Osteoblast (primary cell): Measurements from ENCODE around the gene SPATS1. TPM values are rescaled to one million over a fixed set of nuclear protein-coding genes. Genes with fewer than 3 reads are reported as not detected.

Source experiments
- DNase-seq: peaks from one replicate; pipeline ENCODE4 v3.0.0; 2011; ENCODE audit warnings: low spot score, mixed read lengths; ENCODE audit not compliant: insufficient read length; ENCODE audit errors: missing footprints
- H2AFZ ChIP-seq: 2 replicates; pipeline ENCODE4 v1.6.0; 2011; ENCODE audit warnings: mild to moderate bottlenecking, low read length
- H3K27ac ChIP-seq: 2 replicates; pipeline ENCODE4 v1.5.1; 2011; ENCODE audit warnings: mild to moderate bottlenecking, low read depth, low read length, moderate library complexity
- H3K27me3 ChIP-seq: 2 replicates; pipeline ENCODE4 v1.6.0; 2012; ENCODE audit warnings: mild to moderate bottlenecking, control low read depth, inconsistent platforms, low read length, moderate library complexity; ENCODE audit not compliant: insufficient read depth
- H3K36me3 ChIP-seq: 2 replicates; pipeline ENCODE4 v1.5.1; 2011; ENCODE audit warnings: mild to moderate bottlenecking, low read length, control low read depth, moderate library complexity; ENCODE audit not compliant: insufficient read depth
- H3K4me1 ChIP-seq: 2 replicates; pipeline ENCODE4 v1.5.1; 2011; ENCODE audit warnings: mild to moderate bottlenecking, low read length, control low read depth, moderate library complexity; ENCODE audit not compliant: insufficient read depth
- H3K4me2 ChIP-seq: 2 replicates; pipeline ENCODE4 v1.6.0; 2011; ENCODE audit warnings: mild to moderate bottlenecking, low read length; ENCODE audit not compliant: insufficient read depth
- H3K4me3 ChIP-seq: fragments of 200-600 bp; sonication (generic); 3 replicates; pipeline ENCODE4 v1.5.1; 2012; ENCODE audit warnings: mild to moderate bottlenecking, low read length, inconsistent platforms; ENCODE audit not compliant: insufficient read depth
- H3K79me2 ChIP-seq: 2 replicates; pipeline ENCODE4 v1.6.0; 2012; ENCODE audit warnings: mild to moderate bottlenecking, low read length, control low read depth, inconsistent platforms; ENCODE audit not compliant: insufficient read depth
- H3K9me3 ChIP-seq: 2 replicates; pipeline ENCODE4 v1.5.1; 2011; ENCODE audit warnings: low read depth, low read length, control low read depth
- H4K20me1 ChIP-seq: 2 replicates; pipeline ENCODE4 v1.6.0; 2012; ENCODE audit warnings: mild to moderate bottlenecking, low read length, control low read depth; ENCODE audit not compliant: insufficient read depth
- total RNA-seq: library from RNA; depleted of rRNA; stranded (reverse); fragments of >200 nt; gene quantifications from 2 replicates; pipeline ENCODE4 v1.2.3, GENCODE V29; 2012
- TF ChIP-seq, protein P1 (sequence below): IDR thresholded peaks from 2 replicates; pipeline ENCODE4 v1.5.1; 2011; ENCODE audit warnings: mild to moderate bottlenecking, low read depth, low read length, moderate library complexity; ENCODE audit errors: extremely low read depth

SPATS1 gene
- total RNA-seq, 1 donor, result not detected

DNA sequence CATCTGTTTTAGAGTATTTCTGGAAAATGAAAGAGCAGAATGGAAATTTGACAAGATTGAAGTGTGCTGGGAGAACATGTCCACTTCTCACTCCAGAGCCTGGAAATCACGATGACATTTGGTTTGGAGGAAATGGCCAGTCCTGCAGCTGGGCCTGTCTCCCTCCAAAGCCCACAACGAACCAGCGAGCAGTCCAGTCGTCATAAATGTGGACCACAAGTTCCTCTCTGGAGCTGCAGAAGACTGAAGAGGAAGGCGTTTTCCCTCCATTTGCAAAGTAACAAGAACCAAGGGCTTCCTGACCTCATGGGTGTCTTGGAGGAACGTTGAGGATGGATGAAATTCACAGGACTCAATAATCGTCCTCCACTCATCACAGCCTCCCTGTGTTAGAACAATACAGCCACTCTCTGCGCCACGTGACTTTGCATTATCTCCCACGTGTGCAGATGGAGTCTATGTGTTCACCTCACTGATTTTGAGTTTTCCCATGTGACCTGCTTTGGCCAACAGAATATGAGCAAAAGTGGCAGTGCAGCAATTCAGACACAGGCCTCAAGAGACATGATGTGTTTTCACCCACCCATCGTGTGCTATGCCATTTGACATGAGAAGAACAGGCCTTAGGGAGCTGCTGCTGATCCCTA is 9.1 kb upstream of the SPATS1 start:
- no peaks in the 10 kb centered on the region for H3K36me3 ChIP-seq
- no peaks in the 10 kb centered on the region for H3K79me2 ChIP-seq
- H3K27ac ChIP-seq, result no peak overlapping the region
- no peak for DNase-seq
- H2AFZ ChIP-seq, result no peak overlapping the region
- no peak overlapping the region for H3K4me2 ChIP-seq
- H3K4me3 ChIP-seq, result no peak overlapping the region
- no peaks in the 10 kb centered on the region for H3K9me3 ChIP-seq
- peaks cover 42% of the 10 kb centered on the region for H3K27me3 ChIP-seq
- H3K4me1 ChIP-seq, result no peaks in the 10 kb centered on the region
- H4K20me1 ChIP-seq, result no peaks in the 10 kb centered on the region
- TF ChIP-seq, protein P1, sequence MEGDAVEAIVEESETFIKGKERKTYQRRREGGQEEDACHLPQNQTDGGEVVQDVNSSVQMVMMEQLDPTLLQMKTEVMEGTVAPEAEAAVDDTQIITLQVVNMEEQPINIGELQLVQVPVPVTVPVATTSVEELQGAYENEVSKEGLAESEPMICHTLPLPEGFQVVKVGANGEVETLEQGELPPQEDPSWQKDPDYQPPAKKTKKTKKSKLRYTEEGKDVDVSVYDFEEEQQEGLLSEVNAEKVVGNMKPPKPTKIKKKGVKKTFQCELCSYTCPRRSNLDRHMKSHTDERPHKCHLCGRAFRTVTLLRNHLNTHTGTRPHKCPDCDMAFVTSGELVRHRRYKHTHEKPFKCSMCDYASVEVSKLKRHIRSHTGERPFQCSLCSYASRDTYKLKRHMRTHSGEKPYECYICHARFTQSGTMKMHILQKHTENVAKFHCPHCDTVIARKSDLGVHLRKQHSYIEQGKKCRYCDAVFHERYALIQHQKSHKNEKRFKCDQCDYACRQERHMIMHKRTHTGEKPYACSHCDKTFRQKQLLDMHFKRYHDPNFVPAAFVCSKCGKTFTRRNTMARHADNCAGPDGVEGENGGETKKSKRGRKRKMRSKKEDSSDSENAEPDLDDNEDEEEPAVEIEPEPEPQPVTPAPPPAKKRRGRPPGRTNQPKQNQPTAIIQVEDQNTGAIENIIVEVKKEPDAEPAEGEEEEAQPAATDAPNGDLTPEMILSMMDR, result no peak

DNA sequence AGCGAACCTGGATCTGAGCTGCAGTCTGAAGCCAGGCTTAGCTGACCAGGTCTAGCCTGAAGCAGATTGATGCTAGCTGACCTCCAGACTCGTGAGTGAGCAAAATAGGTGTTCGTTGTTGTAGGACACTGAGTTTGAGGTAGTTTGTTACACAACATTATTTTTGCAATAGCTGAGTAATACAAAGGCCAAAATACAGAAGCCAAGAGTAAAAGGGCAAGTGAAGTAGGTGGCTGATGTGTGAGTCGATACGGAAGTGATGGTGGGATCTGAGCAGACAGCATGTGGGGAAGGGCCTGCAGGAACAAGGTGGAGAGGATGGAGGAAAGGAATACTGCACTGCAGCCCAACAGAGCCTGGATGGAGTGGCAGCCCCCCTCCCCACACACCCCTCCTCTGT is 8.5 kb upstream of the SPATS1 start:
- no peaks in the 10 kb centered on the region for H4K20me1 ChIP-seq
- H3K36me3 ChIP-seq, result no peaks in the 10 kb centered on the region
- no peak overlapping the region for H3K4me3 ChIP-seq
- no peak overlapping the region for H3K4me2 ChIP-seq
- TF ChIP-seq, protein P1, result no peak
- no peak overlapping the region for H3K27ac ChIP-seq
- no peak overlapping the region for H2AFZ ChIP-seq
- no peak for DNase-seq
- no peaks in the 10 kb centered on the region for H3K9me3 ChIP-seq
- H3K27me3 ChIP-seq, result peaks cover 39% of the 10 kb centered on the region
- no peaks in the 10 kb centered on the region for H3K79me2 ChIP-seq
- no peaks in the 10 kb centered on the region for H3K4me1 ChIP-seq

DNA sequence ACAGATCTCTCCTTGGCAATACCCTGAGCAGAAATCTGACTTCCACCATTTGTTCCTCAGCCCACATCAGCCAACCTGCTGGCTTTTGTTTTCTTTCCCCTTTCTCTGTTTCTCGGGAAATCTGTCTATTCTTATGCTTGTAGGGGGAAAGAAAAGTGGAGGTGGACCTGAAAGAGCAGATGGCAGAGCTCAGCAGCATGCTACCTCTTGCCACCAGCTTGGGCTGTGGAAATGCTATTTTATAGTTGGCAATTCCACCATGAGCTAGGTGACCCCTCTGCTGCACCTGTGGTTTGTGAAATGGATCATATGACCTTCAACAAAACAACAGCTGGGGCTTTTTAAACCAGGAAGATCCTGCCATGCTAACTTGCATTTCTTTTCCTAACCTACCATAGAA is 6.8 kb upstream of the SPATS1 start:
- Histone ChIP-seq H3K27ac (no peak overlapping the region), H3K4me1 (no peaks in the 10 kb centered on the region), H3K9me3 (no peaks in the 10 kb centered on the region), H3K79me2 (no peaks in the 10 kb centered on the region), H3K4me2 (no peak overlapping the region), H3K4me3 (no peak overlapping the region), H3K36me3 (no peaks in the 10 kb centered on the region), H3K27me3 (peaks cover 24% of the 10 kb centered on the region), H2AFZ (no peak overlapping the region), H4K20me1 (no peaks in the 10 kb centered on the region)
- TF ChIP-seq, protein P1, result no peak
- no peak for DNase-seq

DNA sequence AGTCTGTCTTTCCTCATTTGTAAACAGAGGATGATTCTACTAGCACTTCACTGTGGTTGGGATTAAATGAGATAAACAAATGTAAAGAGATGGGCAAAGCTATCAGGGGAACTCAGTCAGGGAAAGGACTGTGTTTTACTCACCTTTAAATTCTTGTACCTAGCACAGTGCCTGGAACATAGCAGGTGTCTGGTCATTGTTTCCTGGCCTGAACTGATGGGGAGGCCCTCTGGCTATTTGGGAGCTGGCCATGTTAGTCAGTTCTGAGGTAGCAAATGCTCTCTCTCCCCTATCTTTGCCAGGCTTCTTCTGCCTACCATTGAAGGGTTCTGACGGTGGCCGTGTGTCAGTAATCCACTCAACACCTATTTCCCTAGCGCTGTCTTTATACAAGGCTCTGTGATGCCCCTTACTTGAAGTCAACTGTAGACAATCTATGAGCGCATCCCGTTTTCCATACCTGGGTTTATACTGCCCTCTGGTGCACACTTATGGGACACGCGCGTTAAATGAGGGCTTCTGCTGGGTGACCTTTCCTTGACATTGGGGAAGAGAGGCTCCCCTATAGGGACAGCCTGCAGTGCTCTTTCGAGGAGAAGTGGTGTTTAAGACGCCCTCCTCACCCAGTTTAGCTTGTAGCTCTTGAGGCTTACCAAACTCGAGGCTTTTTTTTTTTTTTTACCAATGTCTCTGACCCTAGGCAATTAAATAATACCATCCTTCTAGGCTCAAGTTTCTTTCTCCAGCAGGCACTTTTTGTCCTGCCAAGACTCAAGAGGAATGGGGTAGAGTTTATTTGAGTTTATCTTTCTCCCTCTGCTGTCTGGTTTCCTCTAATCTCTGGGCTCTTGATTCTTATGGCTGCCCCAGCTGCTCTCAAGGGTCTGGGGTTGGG is 4.0 kb upstream of the SPATS1 start:
- H3K79me2 ChIP-seq, result no peaks in the 10 kb centered on the region
- no peak overlapping the region for H3K4me3 ChIP-seq
- H3K9me3 ChIP-seq, result no peaks in the 10 kb centered on the region
- H3K4me1 ChIP-seq, result no peaks in the 10 kb centered on the region
- TF ChIP-seq, protein P1, result peak; percentile 77
- no peak overlapping the region for H3K4me2 ChIP-seq
- no peak overlapping the region for H3K27ac ChIP-seq
- no peak overlapping the region for H2AFZ ChIP-seq
- H3K36me3 ChIP-seq, result no peaks in the 10 kb centered on the region
- H3K27me3 ChIP-seq, result peaks cover 41% of the 10 kb centered on the region
- H4K20me1 ChIP-seq, result no peaks in the 10 kb centered on the region
- DNase-seq, result peak; percentile 77
